HFFc6 (cell line): ENCODE data around the gene GRIN3B. TPM values are rescaled to one million over a fixed set of nuclear protein-coding genes. Genes with fewer than 3 reads are reported as not detected.

Experiments
- DNase-seq: peaks from one replicate; pipeline ENCODE4 v3.0.0-alpha.2; 2018
- H3K27ac Mint-ChIP-seq: 2 replicates; pipeline ENCODE4 v1.8.0; 2020; ENCODE audit warnings: mild to moderate bottlenecking, mixed read lengths
- H3K27me3 Mint-ChIP-seq: 2 replicates; pipeline ENCODE4 v1.8.0; 2021; ENCODE audit warnings: mild to moderate bottlenecking, moderate library complexity, mixed read lengths; ENCODE audit not compliant: insufficient read depth
- H3K36me3 Mint-ChIP-seq: 2 replicates; pipeline ENCODE4 v1.8.0; 2021; ENCODE audit warnings: low read depth, mixed read lengths
- H3K4me1 Mint-ChIP-seq: 2 replicates; pipeline ENCODE4 v1.8.0; 2020; ENCODE audit warnings: low read depth, mixed read lengths
- H3K4me3 Mint-ChIP-seq: 2 replicates; pipeline ENCODE4 v1.8.0; 2020; ENCODE audit warnings: mild to moderate bottlenecking, moderate library complexity, mixed read lengths
- H3K9me3 Mint-ChIP-seq: 2 replicates; pipeline ENCODE4 v1.8.0; 2020; ENCODE audit warnings: mild to moderate bottlenecking, mixed read lengths
- total RNA-seq, 6 experiments: library from RNA; stranded (reverse); fragmentation: NEBNext Ultra II Directional; extraction: Animal tissue kit (Norgen Biotek cat#: 25700); gene quantifications; 2 replicates in 1 of 6; 3 replicates in 5 of 6; pipeline ENCODE4 v1.2.3, GENCODE V29; 2021
- TF ChIP-seq, protein P1 (sequence below): fragments of 200-600 bp; sonication (generic); IDR thresholded peaks from 2 replicates; pipeline ENCODE4 v1.5.0; 2021; ENCODE audit warnings: antibody characterized with exemption, mild to moderate bottlenecking

The GRIN3B gene
- total RNA-seq, 6 experiments from 2014 or later: 0.34 to 0.66 (median 0.41) TPM

DNA sequence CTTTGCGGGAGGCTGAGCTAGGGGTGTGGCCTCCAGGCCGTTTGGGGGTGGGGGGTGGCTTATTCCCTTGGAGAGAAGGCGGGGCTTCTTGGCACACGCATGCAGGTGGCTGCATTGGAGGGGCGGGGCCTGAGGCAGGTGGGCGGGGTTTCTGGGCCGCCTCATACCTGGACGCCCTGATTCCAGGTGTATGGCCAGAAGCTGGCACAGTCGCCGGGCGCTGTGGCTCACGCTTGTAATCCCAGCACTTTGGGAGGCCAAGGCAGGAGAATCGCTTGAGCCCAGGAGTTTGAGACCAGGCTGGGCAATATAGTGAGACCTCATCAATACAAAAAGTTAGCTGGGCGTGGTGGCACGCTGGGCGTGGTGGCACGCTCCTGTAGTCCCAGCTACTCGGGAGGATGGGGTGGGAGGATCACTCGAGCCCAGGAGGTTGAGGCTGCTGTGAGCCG, 47.5 kb downstream of the GRIN3B start:
- Mint-ChIP-seq H3K27ac (no peak overlapping the region), H3K9me3 (peaks cover 6% of the 10 kb centered on the region; the same call in 1 of the 2 replicates), H3K4me1 (no peaks in the 10 kb centered on the region), H3K27me3 (peaks cover 1% of the 10 kb centered on the region), H3K36me3 (no peaks in the 10 kb centered on the region), H3K4me3 (no peak overlapping the region)
- no peak for DNase-seq
- TF ChIP-seq, protein P1, sequence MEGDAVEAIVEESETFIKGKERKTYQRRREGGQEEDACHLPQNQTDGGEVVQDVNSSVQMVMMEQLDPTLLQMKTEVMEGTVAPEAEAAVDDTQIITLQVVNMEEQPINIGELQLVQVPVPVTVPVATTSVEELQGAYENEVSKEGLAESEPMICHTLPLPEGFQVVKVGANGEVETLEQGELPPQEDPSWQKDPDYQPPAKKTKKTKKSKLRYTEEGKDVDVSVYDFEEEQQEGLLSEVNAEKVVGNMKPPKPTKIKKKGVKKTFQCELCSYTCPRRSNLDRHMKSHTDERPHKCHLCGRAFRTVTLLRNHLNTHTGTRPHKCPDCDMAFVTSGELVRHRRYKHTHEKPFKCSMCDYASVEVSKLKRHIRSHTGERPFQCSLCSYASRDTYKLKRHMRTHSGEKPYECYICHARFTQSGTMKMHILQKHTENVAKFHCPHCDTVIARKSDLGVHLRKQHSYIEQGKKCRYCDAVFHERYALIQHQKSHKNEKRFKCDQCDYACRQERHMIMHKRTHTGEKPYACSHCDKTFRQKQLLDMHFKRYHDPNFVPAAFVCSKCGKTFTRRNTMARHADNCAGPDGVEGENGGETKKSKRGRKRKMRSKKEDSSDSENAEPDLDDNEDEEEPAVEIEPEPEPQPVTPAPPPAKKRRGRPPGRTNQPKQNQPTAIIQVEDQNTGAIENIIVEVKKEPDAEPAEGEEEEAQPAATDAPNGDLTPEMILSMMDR: no peak

DNA sequence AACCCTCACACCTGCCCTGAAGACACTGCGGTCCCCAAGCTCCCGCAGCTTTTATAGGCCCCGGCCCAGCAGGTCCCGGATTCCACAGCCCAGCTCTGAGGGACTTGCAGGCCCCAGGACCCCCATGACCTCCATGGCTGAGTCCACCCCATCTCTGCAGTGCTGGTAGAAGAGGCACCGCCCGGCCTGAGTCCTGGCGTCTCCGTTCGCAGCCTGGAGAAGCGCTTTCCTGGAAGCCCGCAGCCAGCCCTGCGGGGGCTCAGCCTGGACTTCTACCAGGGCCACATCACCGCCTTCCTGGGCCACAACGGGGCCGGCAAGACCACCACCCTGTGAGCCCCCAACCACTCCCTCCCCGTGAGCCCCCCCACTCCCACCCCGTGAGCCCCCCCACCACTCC, 48.9 kb downstream of the GRIN3B start:
- TF ChIP-seq, protein P1: no peak
- Mint-ChIP-seq H3K9me3 (peaks cover 6% of the 10 kb centered on the region; the same call in 1 of the 2 replicates), H3K27me3 (no peaks in the 10 kb centered on the region), H3K36me3 (no peaks in the 10 kb centered on the region), H3K4me1 (no peaks in the 10 kb centered on the region), H3K4me3 (no peak overlapping the region), H3K27ac (no peak overlapping the region)
- DNase-seq: no peak

DNA sequence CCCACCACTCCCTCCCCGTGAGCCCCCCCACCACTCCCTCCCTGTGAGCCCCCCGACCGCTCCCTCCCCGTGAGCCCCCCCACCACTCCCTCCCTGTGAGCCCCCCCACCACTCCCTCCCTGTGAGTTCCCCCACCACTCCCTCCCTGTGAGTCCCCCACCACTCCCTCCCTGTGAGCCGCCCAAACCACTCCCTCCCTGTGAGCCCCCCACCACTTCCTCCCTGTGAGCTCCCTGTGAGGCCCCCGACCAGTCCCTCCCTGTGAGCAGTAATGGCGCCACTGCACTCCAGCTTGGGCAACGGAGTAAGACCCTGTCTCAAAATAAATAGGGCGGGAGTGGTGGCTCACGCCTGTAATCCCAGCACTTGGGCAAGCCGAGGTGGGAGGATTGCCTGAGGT, 49.6 kb downstream of the GRIN3B start:
- no peaks in the 10 kb centered on the region for H3K27me3 Mint-ChIP-seq
- no peaks in the 10 kb centered on the region for H3K36me3 Mint-ChIP-seq
- DNase-seq: no peak
- peaks cover 6% of the 10 kb centered on the region; the same call in 1 of the 2 replicates for H3K9me3 Mint-ChIP-seq
- TF ChIP-seq, protein P1: no peak
- H3K4me1 Mint-ChIP-seq: no peaks in the 10 kb centered on the region
- no peak overlapping the region for H3K27ac Mint-ChIP-seq
- no peak overlapping the region for H3K4me3 Mint-ChIP-seq

DNA sequence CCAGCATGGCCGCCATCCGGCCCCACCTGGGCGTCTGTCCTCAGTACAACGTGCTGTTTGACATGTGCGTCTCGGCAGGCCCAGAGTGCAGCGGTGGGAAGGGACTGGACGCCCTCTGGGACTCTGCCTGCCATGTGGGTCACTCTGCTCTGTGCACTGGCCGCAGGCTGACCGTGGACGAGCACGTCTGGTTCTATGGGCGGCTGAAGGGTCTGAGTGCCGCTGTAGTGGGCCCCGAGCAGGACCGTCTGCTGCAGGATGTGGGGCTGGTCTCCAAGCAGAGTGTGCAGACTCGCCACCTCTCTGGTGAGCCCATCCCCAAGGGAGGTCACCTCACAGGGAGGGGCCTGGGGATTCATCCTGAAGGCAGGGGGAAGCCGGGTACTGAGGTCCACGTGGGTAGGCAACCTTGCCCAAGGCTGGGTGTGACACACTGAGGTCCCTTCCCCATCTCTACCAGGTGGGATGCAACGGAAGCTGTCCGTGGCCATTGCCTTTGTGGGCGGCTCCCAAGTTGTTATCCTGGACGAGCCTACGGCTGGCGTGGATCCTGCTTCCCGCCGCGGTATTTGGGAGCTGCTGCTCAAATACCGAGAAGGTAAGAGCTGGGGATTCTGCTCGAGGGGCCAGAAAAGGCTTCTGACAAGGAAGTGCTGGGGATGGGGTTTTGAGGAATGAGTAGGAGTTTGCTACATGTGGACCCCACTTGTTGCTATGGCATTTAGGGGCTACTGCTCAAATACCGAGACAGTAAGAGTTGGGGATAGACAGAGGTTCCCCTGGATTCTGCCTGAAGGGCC, 51.0 kb downstream of the GRIN3B start:
- no peak overlapping the region for H3K4me3 Mint-ChIP-seq
- H3K9me3 Mint-ChIP-seq: peaks cover 2% of the 10 kb centered on the region; the same call in 1 of the 2 replicates
- DNase-seq: no peak
- TF ChIP-seq, protein P1: no peak
- no peaks in the 10 kb centered on the region; the same call in 1 of the 2 replicates for H3K36me3 Mint-ChIP-seq
- no peaks in the 10 kb centered on the region; the same call in 1 of the 2 replicates for H3K27me3 Mint-ChIP-seq
- H3K27ac Mint-ChIP-seq: no peak overlapping the region
- no peaks in the 10 kb centered on the region for H3K4me1 Mint-ChIP-seq

DNA sequence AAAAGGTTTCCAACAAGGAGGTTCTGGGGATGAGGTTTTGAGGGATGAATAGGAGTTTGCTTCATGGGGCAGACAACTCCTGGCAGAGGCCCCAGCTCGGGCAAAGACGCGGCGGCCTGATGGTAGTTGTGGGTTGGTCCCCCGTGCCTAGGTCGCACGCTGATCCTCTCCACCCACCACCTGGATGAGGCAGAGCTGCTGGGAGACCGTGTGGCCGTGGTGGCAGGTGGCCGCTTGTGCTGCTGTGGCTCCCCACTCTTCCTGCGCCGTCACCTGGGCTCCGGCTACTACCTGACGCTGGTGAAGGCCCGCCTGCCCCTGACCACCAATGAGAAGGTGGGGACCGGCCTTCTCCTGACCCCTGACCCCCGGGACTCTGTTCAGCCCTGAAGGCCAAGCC, 51.6 kb downstream of the GRIN3B start:
- Mint-ChIP-seq H3K36me3 (peaks cover 5% of the 10 kb centered on the region; the same call in 1 of the 2 replicates), H3K27me3 (peaks cover 3% of the 10 kb centered on the region), H3K27ac (no peak overlapping the region), H3K4me3 (no peak overlapping the region), H3K4me1 (no peaks in the 10 kb centered on the region), H3K9me3 (peaks cover 8% of the 10 kb centered on the region; the same call in 1 of the 2 replicates)
- TF ChIP-seq, protein P1: no peak
- no peak for DNase-seq
